Measurements from ENCODE around the gene DHRSX. TPM values are rescaled to one million over a fixed set of nuclear protein-coding genes. Genes with fewer than 3 reads are reported as not detected.
A peak's percentile ranks its signal among the peaks of the same experiment; 100 is the strongest.

The DHRSX gene
- total and polyA plus RNA-seq, 9 of the 15 experiments (the other 6 are each of a cell fraction or from before 2014, with no cell fraction given): 0.59 to 11.0 (median 6.2) TPM

DNA sequence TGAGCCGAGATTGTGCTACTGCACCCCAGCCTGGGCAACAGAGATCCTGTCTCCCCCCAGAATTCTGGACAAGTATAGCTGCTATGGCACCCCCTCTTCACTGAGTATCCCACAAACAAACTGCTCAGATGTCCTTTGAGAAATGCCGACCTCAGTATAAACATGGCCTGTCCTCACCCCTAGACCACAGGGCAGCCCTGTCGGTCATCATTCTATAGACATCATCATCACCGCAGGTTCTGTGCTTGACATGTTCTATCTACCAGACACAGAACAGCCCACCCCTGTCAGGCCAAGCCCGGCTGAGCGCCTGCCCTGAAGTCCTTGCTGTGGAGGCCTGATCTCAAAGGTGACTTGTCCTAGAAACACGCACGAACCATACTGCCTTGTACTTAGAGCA is 232.9 kb downstream of the DHRSX start (continued):
- TF ChIP-seq PREB (CRISPR knock-in tag; IDR thresholded peaks at IDR 0.05): no peak
- TF ChIP-seq TCF3 (CRISPR knock-in tag; IDR thresholded peaks at IDR 0.05): no peak
- TF ChIP-seq ARHGAP35 (IDR thresholded peaks at IDR 0.05; ENCODE audit: partially characterized antibody): no peak
- TF ChIP-seq NFRKB (IDR thresholded peaks at IDR 0.05; ENCODE audit: low read depth): no peak
- no peak for TF ChIP-seq TCF7L2 (IDR thresholded peaks at IDR 0.05; ENCODE audit: low read depth, low read length)
- no peak for TF ChIP-seq HNRNPUL1 (IDR thresholded peaks at IDR 0.05; ENCODE audit: low read length)

DNA sequence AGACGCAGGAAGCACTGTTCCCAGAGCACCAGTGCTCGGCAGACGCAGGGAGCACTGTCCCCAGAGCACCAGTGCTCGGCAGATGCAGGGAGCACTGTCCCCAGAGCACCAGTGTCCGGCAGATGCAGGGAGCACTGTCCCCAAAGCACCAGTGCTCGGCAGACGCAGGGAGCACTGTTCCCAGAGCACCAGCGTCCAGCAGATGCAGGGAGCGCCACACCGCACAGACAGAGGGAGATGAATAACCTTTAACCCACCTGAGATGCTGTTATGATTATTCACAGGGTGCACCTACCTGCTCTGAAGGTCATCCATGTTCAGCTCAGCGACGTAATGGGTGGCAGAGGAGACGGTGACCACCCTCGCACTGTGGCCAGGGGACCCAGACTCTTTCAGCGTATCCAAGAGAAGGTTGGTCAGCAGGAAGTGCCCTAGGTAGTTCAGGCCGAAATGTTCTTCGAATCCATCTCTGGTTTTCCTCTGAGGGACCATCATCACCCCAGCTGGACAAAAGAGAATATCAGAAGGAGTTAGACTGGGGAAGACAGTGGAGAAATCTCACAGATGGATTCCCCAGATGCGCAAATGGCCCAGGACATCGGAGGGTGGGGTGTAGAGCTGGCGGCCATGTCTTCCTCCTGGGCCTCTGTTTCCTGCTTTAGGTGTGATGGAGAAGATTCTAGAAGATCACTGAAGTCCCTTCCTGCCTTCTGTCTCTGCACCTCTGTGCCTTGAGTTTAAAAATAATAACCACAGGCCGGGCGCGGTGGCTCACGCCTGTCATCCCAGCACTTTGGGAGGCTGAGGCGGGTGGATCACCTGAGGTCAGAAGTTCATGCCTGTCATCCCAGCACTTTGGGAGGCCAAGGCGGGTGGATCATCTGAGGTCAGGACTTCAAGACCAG is 234.1 kb downstream of the DHRSX start:
- Histone ChIP-seq H3K27me3 (ENCODE audit: control insufficient read depth in 2 of 2, insufficient read depth in 2 of 2, low read length in 2 of 2) (no peaks in the 10 kb centered on the region), H3K9me3 (replicated peaks; ENCODE audit: control insufficient read depth, insufficient read depth, low read depth, low read length) (no peaks in the 10 kb centered on the region), H3K27ac (ENCODE audit: extremely low read depth, low read depth, low read length) (no peak overlapping the region), H3K36me3 (ENCODE audit: control insufficient read depth, insufficient read depth, low read length) (no peaks in the 10 kb centered on the region), H3K9me1 (ENCODE audit: control insufficient read depth, insufficient read depth, low read length) (no peaks in the 10 kb centered on the region), H3K4me3 (no peak overlapping the region), H3K9ac (ENCODE audit: insufficient read depth in 1 of 2, low read depth in 2 of 2, low read length in 2 of 2) (no peak overlapping the region), H2AFZ (ENCODE audit: low read depth, low read length) (no peak overlapping the region), H3K4me1 (replicated peaks in 1 of 2; ENCODE audit: control insufficient read depth in 2 of 2, insufficient read depth in 2 of 2, low read length in 2 of 2) (peaks cover 0 to 8% of the 10 kb centered on the region in 2 experiments; a peak in 2 of 5 replicates), H3K79me2 (ENCODE audit: control insufficient read depth, insufficient read depth, low read length) (no peaks in the 10 kb centered on the region), H3K4me2 (ENCODE audit: insufficient read depth, low read length) (no peak overlapping the region), H4K20me1 (replicated peaks; ENCODE audit: control insufficient read depth, insufficient read depth, low read length) (no peaks in the 10 kb centered on the region)
- BruUV-seq (replicated peaks): no TSS peak
- 85% methylated on average over 19 of the region's 26 CpGs for WGBS (ENCODE audit: insufficient coverage, low coverage, missing lambda C conversion rate)
- in situ Hi-C loops (cut with MboI): loop anchor here (25.0 kb wide), 1 partner anchor 329 kb away; no protein-coding TSS in a partner anchor
- intact Hi-C loops (cut with micrococcal nuclease): no loop called here
- CTCF ChIA-PET (ENCODE audit: low intra/inter-chr PET ratio): no interaction called here
- TF ChIP-seq CREM (IDR thresholded peaks at IDR 0.05; ENCODE audit: low read depth) (no peak), GABPB1 (CRISPR knock-in tag; IDR thresholded peaks at IDR 0.05) (peak; percentile 37; the same call in 1 of the 2 replicates), FOXK1 (CRISPR knock-in tag; IDR thresholded peaks at IDR 0.05; ENCODE audit: borderline replicate concordance) (no peak)
- FAIRE-seq: no peak
- POLR2A ChIA-PET: no interaction called here
- no peak for DNase-seq (ENCODE audit: extremely low read depth in 1 of 4, low spot score in 3 of 4)
- no peak; the same call in 2 of the 3 replicates for ATAC-seq
